Ishikawa (cell line): ENCODE measurements around the gene DND1.

Experiments
- EP300 ChIP-seq: IDR thresholded peaks from 2 replicates; pipeline ENCODE4 v1.6.1; 2012; ENCODE audit warnings: borderline replicate concordance
- TAF1 ChIP-seq: IDR thresholded peaks from 2 replicates; pipeline ENCODE4 v1.6.1; 2012; ENCODE audit warnings: low read depth, mild to moderate bottlenecking
- TF ChIP-seq, protein P1 (sequence below): IDR thresholded peaks from 2 replicates; pipeline ENCODE4 v1.6.1; 2012

GRCh38 chr5:140633501-140633900 is 39.9 kb downstream of the DND1 start:
- TF ChIP-seq, protein P1, sequence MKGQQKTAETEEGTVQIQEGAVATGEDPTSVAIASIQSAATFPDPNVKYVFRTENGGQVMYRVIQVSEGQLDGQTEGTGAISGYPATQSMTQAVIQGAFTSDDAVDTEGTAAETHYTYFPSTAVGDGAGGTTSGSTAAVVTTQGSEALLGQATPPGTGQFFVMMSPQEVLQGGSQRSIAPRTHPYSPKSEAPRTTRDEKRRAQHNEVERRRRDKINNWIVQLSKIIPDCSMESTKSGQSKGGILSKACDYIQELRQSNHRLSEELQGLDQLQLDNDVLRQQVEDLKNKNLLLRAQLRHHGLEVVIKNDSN: no peak
- no peak for TF ChIP-seq TAF1
- no peak for TF ChIP-seq EP300
